Measurements from ENCODE around the gene WDR37.
"Not testable (repeated sequence)": the region's sequence is repeated elsewhere in the genome, so short reads cannot be mapped to it uniquely, and the experiment has no call there.

Gene WDR37

DNA sequence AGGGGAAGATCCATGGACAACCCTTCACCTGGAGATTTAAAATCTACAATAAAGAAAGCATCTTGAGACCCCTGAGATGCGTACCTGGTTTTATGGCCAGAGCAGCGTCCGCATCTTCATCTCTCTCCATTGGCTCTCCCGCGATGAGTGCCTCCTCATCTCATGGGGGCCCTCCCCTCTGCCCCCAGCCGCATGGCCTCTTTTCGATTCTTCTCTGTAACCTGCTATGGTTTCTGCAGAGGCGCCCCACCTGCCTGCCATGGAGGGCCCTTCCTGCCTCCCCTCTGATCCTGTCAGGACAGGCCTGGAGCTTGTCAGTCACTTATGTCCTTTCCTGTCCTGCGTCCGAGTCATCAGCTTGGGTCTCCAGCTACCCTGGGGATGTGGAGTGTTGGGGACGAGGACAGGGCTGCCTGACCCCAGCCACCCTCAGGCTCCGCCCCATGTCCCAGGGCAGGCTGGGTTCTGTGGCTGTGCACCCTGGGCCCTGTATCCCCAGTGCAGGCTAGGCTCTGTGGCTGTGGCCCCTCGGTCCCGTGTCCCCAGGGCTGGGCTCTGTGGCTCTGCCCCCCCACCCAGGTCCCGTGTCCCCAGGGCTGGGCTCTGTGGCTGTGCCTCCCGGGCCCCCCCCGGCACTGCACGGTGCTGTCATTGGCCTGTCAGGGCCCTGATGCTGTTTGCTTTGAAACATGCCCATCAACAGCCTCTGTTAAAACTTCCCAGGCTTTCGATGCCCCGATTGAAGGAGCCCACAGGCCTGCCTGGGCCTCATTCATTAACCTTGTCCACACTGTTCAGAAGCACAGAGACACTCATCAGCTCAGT is 99.8 kb downstream of the WDR37 start:
- no peak for DNase-seq

DNA sequence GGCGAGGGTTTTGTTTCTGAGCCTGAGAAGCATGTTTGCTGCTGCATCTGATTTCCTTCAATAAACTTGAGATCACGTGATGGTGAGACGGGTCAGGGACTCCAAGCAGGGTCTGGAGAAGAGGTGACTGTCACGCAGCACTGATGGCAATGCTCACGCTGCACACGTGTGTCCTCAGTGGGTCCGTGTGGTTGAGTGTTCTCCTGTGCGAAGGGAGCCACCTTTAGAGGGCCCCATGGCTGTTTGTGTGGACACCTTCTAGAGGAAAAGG is 100.4 kb downstream of the WDR37 start:
- no peak for DNase-seq

GRCh38 chr10:1156921-1157614 is 100.9 kb downstream of the WDR37 start:
- DNase-seq = no peak

- DNase-seq = no peak
Observed at GRCh38 chr10:1157615-1157933, 101.4 kb downstream of the WDR37 start.

DNA sequence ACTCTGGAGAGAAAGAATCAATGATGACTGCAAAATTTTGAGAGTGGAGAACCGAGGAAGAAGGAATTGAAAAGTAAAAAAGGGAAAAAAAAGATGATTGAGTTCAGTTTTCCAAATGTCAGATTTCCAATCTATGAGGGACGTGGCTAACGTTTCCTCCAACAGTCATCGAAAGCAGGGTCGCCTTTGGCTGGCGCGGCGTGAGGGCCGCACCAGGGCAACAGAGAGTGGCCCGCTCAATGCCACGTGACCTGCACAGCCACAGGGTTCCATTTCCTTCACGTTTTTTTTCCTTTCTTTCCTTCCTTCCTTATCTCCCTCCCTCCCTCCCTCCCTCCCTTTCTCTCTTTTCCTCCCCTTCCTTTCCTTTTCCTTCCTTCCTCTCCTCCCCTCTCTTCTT is 101.9 kb downstream of the WDR37 start:
- no peak for DNase-seq

- not testable (repeated sequence) for DNase-seq
Observed at GRCh38 chr10:1158536-1158935, 102.4 kb downstream of the WDR37 start.

GRCh38 chr10:1159131-1160061 is 103.2 kb downstream of the WDR37 start:
- no peak for DNase-seq

DNA sequence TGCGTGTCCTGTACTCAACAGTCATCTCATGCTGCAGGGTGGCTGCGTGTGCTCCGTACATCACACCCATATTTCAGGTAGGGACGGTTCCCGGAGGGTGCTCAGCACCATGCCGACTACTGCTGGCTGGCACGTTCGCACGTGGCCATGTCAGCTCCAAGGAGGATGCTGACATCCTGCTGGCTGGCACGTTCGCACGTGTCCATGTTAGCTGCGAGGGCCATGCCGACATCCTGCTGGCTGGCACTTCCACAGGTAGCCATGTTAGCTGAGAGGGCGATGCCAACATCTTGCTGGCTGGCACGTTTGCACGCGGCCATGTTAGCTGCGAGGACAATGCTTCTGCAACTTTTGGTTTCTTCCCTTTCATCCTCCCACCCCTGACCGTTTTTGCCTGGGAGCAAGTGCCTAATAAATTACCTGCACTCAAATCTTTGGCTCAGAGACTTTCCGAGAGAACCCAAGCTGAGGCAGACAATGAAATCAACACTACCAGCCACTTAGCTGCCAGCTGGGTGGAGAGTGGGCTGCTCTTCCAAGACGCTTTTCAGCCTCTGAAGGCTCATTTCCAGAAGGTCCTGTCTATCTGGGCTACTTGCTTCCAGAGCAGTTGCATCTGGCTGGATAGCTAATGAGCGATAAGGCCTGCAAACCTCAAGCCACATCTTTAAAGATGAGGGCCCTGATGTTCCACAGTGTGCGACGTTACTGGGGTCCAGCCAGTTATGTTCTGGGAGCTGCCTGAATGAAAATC is 104.6 kb downstream of the WDR37 start:
- DNase-seq = no peak

DNA sequence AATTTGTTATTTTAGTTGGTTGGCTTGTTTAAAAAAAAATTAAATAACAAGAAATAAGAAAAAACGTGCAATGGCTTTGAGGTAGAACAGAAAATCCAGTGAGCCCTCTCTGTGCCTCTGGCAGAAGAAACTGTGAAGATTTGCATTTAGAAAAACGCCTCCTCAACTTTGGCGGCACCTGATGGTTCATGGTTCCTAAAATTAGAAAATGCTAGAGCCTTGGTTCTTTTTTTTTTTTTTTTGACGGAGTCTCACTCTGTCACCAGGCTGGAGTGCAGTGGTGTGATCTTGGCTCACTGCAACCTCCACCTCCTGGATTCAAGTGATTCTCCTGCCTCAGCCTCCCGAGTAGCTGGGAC is 105.1 kb downstream of the WDR37 start:
- not testable (repeated sequence) for DNase-seq

GRCh38 chr10:1162481-1163203 is 106.5 kb downstream of the WDR37 start:
- no peak for DNase-seq

DNA sequence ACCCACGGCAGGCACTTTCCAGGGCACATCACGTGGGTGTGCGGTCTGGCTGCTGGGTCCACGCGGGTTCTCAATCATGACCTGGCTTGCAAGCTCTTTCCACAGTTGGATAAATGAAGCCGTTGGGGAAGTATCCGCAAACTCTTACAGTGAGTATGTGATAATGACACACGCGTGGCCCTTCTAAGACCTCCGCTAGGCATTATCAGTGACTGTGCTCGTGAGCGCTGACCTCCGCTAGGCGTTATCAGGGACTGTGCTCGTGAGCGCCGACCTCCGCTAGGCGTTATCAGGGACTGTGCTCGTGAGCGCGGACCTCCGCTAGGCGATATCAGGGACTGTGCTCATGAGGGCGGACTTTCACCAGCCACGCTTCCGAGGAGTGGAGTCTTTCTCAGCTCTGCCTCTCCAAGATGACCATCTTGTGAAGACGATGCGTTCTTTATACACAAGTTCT is 107.0 kb downstream of the WDR37 start:
- DNase-seq = no peak

GRCh38 chr10:1163831-1164230 is 107.6 kb downstream of the WDR37 start:
- DNase-seq = no peak

GRCh38 chr10:1166101-1166827 is 110.1 kb downstream of the WDR37 start:
- DNase-seq = no peak

- DNase-seq = no peak
Observed at GRCh38 chr10:1166828-1167275, 110.7 kb downstream of the WDR37 start.

DNA sequence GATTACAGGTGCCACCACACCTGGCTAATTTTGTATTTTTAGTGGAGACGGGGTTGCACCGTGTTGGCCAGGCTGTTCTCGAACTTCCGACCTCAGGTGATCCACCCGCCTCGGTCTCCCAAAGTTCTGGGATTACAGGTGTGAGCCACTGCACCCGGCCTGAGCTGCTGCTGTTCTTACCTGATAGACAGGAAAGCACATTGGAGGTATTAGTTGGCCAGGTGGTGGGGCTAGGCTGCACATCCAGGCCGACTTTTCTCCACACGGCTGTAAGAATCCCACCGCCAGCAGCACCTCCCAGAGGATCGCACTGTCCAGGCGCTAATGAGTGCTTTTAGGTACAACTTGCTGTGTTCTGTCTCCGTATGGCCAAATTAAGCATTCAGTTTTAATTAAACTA is 112.6 kb downstream of the WDR37 start:
- DNase-seq = no peak

GRCh38 chr10:1169186-1169885 is 113.2 kb downstream of the WDR37 start:
- DNase-seq = no peak

DNA sequence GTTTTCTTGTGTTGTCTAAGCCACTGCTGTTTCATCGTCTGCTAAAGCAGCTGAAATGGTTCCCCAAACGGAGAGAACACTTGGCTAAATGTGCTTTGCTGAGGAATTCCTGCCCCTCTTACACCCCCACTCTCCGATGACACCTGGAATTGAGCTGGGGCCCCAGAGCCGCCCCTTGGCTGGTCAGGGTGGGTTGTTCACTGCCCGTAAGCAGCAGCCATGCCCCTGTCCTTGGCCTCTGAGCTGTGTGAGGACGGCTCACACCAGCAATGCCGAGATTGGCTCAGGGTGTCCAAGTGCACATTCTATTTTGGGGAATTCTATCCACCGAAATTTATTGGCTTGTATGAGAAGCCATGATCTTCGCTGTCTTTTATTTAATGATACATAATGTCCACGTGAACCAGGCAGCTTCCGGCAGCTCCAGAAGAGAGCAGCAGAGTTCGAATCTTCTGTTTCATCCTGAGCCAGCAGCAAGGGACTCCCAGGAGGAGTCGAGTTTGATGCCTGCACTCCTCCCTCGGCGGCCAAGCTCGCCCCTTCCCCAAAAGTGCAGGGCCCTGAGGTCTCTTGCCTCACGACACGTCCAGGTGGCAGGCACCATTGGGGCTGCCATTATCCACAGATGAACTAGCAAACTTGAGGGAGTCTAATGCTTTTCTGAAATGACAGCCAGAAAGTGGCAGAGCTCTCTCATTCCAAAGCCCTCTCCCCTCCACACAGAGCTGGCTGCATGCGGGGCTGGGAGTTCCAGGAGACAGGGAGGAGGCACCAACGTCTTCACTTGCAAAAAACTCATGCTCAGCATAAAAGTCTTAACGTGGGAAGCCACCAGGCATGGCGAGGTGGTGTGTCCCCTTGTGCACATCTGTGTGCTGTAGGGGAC is 114.0 kb downstream of the WDR37 start:
- no peak for DNase-seq

- DNase-seq = no peak
Observed at GRCh38 chr10:1170867-1171180, 114.6 kb downstream of the WDR37 start.

- no peak for DNase-seq
Observed at GRCh38 chr10:1171182-1171581, 115.0 kb downstream of the WDR37 start.

DNA sequence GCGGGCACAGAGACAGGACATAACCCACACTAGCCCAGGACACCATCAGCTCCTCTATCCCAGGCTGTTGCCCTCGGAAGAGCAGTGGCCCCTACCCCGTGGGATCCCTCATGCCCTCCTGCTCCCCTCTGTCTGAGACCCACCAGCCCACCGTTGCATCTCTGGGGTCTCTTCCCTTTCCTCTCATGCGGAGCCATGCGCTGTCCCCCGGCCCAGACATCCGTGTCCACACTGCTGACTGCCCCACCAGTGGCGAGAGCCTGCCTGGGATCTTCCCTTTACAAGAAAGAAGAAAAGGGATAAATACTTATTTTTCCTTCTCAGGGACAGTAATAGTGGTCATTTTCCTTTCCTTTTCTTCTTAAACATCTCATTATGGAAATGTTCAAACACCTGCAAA is 115.4 kb downstream of the WDR37 start:
- no peak for DNase-seq

Data from activated CD4-positive, alpha-beta T cell treated with anti-CD3 and anti-CD28 coated beads, Interleukin-10, Interleukin-2, amounts not matched to agents 100 ng/mL and 50 ng/mL, durations not matched to agents 16 hours and 8 hours (primary cell).